ENCODE measurements around the gene VIPR2.
"Not testable (repeated sequence)": the region's sequence is repeated elsewhere in the genome, so short reads cannot be mapped to it uniquely, and the experiment has no call there.

VIPR2 gene

GRCh38 chr7:159103382-159104187 is 41.1 kb downstream of the VIPR2 start:
- DNase-seq = no peak

DNA sequence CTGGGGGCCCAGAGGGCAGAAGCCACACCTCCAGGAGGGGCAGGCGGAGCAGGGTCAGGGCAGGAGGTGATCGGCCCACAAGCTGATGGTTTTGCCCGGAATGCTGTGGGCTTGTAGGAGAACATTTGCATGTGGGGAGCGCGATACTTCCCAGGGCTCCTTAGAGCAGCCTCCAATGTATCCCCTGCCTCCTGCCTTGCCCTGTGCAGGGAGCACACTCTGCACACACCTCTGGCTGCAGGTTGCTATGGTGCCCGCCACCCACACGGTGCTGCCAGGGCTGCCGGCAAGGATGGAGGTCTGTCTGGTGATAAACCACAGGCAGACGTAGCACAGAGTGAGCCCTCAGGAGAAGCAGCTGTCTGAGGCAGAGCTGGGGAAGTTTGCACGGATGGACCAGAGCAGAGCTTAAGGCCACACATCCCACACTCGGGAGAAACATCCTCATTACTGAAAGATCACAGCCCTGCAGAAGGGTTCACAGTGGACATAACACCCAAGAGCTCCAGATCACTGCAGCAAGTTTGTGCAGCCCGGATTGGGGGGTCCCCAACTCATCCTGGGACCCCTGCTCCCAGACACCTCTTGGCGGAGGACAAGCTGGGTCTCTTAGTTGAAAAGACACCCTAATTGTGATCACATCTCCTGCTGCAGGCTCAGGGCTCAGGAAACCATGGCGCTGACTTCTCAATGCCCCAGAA is 41.8 kb downstream of the VIPR2 start:
- no peak for DNase-seq

DNA sequence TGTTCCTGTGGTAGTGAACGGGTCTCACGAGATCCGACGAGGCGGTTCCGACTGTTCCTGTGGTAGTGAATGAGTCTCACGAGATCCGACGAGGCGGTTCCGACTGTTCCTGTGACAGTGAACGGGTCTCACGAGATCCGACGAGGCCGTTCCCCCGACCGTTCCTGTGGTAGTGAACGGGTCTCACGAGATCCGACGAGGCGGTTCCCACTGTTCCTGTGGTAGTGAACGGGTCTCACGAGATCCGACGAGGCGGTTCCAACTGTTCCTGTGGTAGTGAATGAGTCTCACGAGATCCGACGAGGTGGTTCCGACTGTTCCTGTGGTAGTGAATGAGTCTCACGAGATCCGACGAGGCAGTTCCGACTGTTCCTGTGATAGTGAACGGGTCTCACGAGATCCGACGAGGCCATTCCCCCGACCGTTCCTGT is 43.0 kb downstream of the VIPR2 start:
- not testable (repeated sequence) for DNase-seq

DNA sequence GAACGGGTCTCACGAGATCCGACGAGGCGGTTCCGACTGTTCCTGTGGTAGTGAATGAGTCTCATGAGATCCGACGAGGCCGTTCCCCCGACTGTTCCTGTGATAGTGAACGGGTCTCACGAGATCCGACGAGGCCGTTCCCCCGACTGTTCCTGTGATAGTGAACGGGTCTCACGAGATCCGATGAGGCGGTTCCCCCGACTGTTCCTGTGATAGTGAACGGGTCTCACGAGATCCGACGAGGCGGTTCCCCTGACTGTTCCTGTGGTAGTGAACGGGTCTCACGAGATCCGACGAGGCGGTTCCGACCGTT is 43.6 kb downstream of the VIPR2 start:
- not testable (repeated sequence) for DNase-seq

DNA sequence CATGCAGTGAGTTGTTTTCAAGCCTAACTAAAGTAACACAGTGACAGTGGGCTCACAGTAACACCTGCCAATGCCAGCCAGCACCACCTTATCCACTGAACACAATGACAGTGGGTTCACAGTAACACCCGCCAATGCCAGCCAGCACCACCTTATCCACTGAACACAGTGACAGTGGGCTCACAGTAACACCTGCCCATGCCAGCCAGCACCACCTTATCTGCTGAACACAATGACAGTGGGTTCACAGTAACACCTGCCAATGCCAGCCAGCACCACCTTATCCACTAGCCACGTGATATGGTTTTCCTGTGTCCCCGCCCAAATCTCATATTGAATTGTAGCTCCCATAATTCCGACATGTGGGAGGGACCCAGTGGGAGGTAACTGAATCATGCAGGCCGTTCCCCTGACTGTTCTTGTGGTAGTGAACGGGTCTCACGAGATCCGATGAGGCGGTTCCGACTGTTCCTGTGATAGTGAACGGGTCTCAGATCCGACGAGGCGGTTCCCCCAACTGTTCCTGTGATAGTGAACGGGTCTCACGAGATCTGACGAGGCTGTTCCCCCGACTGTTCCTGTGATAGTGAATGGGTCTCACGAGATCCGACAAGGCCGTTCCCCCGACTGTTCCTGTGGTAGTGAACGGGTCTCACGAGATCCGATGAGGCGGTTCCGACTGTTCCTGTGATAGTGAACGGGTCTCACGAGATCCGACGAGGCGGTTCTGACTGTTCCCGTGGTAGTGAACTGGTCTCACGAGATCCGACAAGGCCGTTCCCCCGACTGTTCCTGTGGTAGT is 44.2 kb downstream of the VIPR2 start:
- DNase-seq = not testable (repeated sequence)

DNA sequence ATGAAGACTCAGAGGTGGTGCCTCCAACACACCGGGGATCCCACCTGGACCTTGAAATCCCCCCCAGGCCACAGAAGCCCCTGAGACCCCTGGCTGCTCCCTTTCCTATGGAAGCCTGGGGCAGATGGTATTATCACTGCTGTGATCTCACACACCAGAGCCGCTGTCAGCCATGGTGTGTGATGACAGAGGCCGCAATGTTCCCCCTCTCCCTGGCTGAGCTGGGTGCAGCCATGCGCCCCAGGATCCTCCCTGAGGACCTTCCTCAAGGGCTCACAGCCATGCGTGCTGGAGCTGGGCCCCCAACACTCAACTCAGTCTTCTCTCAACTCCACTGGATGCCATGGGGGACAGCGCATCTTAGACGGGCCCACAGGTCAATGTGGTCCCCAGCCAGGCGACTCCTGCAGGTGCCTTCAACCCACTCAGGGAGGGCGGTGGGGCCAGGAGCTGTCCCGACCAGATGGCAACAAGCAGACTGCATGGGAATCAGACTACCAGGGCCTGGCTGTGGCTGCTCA is 44.9 kb downstream of the VIPR2 start:
- DNase-seq = no peak

GRCh38 chr7:159098811-159099655 is 45.6 kb downstream of the VIPR2 start:
- DNase-seq = no peak

DNA sequence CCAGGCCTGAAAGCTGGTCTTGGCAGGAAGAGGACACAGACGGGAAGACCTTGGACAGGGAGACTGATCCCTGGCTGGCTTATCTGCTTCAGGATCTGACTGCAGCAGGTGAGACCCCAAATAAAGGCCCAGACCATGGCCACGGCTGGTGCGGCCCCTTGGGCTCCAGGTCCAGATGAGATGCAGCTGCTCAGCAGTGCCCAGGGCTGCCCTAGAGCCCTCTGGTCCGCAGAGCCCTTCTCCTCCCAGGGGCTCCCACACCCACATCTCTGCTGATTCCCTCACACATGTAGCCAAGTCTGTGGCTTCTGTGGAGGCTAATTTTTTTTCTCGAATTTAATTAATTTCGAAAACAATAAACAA is 46.3 kb downstream of the VIPR2 start:
- DNase-seq = no peak

DNA sequence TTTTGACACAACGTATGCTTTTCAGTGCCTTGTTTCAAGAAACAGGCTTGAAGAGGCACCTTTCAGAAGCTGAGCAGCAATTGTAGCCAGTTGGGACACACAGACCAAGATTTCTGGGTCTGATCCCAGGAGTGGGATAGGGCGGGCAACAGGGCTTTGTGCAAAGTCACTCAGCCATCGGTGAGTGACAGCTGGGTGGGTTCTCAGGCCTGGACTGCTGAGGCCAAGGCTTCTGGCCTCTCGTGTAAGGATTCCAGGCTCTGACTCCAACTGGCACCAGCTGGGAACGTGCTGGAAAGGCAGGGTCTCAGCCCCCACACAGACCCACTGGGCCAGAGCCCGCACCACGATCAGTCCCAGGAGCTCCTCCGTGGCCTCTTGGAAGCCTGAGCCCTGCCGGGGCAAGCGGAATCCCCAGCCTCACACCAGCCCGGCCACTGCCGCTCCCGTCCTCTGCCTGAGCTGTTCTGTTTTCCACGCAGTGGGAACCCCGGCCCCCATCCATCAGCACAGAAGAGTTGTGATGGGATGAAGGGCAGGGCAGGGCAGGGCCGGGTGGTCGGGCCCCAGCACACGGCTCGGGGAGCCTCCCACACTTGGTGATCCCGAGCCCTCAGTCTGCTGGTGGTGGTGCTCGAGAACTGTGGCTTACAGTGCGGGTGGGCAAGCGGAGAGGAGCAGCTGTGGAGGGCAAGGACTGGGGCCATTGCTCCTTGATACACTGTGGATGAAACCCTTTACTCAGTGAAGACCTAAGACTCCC is 46.8 kb downstream of the VIPR2 start:
- DNase-seq = no peak

DNA sequence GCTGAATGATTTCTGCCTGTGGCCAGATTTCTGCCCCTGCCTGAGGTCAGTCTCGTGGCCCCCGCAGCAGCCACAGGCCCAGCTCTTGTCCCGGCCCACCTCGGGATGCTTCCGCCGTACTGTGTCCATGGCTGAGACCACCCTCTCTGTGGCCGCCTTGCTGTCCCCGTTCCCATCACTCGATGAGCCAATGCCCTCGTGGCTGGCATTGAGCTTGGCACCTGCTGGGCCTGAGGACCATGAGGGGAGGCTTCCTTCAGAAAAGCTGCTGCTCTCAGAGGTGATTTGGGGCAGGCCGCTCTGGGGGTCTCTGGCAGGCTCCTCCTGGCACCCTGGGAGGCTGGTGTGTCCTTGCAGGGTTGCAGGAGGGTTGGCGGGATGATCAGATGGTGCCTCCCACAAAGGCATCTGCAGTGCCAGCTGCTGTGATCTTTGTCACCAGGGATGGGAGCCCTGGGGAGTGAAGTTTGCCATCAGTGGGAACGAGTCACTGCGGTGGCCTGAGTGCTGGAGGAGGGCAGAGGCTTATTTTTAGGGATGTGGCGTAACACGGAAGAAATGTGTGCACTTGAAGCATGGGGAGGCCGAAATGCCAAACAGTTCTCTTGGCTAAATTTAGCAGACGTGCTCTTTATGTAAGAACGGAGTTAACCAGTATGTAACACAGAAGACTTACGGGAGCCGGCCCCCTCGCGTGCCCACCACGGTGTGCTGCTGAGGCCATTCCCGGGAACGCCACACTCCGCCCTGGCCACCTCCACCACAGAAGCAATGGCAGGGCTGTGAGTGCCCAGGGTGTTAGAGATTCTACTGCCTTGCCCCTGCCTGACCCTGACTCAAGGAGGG is 47.7 kb downstream of the VIPR2 start:
- no peak for DNase-seq

DNA sequence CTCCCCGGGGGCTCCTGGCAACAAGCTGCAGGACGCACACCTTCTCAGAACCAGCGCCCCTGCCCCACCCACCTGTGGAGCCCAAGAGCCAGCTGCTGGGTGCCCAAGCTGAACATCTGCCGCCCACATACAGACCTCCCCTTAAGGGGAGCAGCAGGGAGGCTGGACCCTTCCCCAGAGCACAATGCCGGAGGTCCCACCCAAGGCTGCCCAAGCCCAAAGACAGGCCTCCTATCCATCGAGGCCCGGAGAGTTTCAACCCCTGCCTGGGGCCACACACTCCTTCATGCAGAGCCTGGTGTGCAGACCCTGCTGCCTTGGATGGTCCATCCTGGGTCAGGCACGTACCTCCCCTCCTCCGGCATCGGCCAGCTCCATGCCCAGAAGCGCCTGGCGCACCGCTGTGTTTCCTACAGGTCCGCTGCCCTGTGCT is 48.7 kb downstream of the VIPR2 start:
- DNase-seq = no peak

DNA sequence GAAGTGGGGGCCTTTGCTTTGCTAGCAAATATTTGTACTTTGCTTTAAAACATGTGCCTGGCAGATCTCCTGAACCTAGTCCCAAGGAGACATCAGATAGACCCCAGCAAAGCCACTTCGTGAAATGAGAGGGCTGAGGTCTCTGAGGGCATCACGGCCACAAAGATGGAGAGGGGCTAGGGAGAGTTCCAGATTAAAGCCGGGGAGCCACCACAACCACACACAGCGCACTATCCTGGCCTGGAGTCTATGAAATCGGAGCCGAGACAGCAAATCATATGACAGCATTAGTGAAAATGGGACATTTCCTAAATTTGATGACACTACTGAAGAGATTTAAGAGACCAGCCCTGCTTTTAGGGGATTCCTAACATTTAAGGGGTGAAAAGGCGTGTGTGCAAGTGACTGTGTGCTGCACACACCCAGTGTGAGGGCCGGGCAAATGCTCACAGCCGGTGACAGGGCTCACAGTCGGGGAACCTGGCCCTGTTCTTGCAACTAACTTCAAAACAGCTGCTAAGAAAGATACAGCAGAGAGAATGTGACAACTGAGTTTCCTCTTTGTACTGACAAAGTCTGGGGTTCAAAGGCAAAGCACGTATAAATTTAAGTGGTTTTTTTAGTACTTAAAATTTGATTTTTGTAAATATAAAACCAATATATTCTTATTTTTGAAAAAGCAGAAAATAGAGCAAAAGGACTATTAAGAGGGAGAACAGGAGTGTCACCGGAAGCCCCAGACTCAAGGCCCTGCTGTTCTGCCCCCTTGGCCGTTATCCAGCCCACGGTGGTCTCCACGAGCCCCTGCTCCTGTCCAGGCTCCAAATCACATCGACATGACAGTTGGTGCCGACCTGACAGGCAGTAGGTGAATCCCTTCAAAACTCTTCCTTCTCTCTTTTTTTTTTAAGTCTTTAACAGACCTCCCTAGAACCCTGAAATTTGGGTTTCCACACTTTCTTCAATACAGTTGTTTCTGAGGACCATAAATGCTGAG is 49.5 kb downstream of the VIPR2 start:
- DNase-seq = no peak

DNA sequence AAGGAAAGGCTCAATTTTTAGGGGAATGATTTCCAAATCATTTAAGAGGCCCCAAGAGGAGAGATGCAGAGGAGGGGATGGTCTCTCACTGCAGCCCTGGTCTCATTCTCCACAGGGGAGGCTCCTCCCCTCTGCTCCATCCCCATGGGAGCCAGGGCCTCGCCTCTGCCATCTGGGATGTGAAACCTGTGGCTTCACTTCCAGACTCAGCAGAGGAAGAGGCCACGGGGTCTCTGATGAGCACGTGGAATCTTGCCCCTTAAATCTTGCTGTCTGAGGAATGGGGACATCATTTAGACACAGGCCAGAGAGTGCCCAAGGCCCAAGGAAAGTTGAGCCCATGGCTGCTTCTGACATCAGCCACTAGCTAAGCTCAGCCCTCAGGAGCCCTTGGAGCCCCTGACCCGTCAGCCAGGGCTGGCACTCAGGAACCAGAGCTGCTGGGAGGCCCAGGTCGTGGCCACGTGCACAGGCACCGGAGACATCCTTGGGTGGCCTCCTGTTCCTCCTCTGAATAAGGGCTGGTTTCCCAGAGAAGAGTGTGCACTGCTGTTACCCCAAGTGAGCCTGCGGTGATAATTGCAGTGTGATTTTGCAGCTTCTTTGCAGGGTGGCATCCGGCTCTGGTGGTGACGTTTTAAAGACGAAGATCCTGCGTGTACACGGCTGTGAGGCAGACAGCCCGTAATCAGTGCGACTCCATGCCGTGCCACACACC is 50.5 kb downstream of the VIPR2 start:
- DNase-seq = no peak

DNA sequence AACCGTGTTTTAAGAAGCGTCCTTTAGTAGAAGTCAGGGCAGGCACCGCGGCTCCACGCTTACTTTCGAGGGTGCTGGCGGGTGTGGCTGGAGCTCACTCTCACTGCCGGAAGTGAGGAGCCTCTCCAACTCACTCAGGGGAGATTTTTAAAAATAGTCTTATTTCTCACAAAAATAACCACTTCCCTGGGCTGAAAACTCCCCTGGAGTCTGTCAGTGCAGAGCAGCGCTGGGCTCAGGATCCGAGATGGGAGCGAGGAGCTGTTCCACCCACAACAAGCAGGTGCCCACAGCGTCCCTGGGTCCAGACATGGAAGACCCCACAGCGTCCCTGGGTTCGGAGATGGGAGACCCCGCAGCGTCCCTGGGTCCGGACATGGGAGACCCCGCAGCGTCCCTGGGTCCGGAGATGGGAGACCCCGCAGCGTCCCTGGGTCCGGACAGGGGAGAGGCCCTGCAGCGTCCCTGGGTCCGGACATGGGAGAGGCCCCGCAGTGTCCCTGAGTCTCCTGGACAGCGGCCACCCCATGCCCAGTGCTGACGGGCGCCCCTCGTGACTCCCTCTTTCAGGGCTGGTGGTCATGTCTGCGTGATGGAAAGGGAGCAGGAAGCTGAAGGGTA is 51.2 kb downstream of the VIPR2 start:
- no peak for DNase-seq

GRCh38 chr7:159092701-159093121 is 52.0 kb downstream of the VIPR2 start:
- DNase-seq = no peak

- no peak for DNase-seq
Measured at GRCh38 chr7:159091480-159092475, 52.9 kb downstream of the VIPR2 start.

DNA sequence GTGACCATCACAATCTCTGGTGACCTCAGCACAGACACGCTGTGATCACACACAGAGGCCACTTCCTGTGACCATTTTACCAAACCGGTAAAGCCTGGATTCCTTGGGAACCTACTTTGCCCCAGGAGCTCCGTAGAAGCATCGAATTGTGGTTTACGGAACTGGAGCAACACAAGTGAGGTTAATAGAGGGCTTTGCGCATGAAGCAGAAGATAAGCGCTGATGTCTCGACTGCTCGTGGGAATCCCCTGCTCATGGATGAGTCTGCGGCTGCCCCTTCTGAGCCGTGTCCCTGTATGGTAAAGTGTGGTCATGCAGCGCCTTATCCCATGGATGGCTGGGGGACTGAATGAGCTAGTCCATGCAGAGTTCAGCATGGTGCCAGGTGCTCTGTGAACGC is 53.6 kb downstream of the VIPR2 start:
- DNase-seq = no peak

Measured in EL (cell line).